MCF 10A (cell line): ENCODE data around the gene DPEP2. TPM values are rescaled to one million over a fixed set of nuclear protein-coding genes. Genes with fewer than 3 reads are reported as not detected.

Experiments
- BruUV-seq: library from RNA; stranded (reverse); fragments of 400-500 nt; replicated peaks from 2 replicates; lab custom pipeline; 2021; lab: Mats Ljungman, UMichigan
- CTCF ChIA-PET: fragments of 300-600 bp; sonication (Branson Sonifier 250); formaldehyde crosslinking; extraction: SDS; loops from one replicate; lab custom pipeline; 2021; ENCODE audit warnings: antibody characterized with exemption, inconsistent platforms; lab: Yijun Ruan, JAX
- POLR2A ChIA-PET: fragments of 300-600, 350-650 bp; sonication (Branson Sonifier 250); formaldehyde crosslinking; extraction: SDS; loops from one replicate; lab custom pipeline; 2020; ENCODE audit warnings: antibody characterized with exemption, inconsistent platforms; lab: Yijun Ruan, JAX
- DNase-seq: peaks from one replicate; pipeline ENCODE4 v3.0.0-alpha.2; 2018; ENCODE audit not compliant: unreplicated experiment
- H3K27ac Mint-ChIP-seq: one replicate; pipeline ENCODE4 v1.8.0; 2022; ENCODE audit warnings: mild to moderate bottlenecking, low read depth, mixed read lengths; ENCODE audit not compliant: unreplicated experiment
- H3K27me3 Mint-ChIP-seq: one replicate; pipeline ENCODE4 v1.8.0; 2022; ENCODE audit warnings: mixed read lengths; ENCODE audit not compliant: insufficient read depth, unreplicated experiment
- H3K36me3 Mint-ChIP-seq: one replicate; pipeline ENCODE4 v1.8.0; 2022; ENCODE audit warnings: mild to moderate bottlenecking, moderate library complexity, mixed read lengths; ENCODE audit not compliant: insufficient read depth, unreplicated experiment
- H3K4me1 Mint-ChIP-seq: one replicate; pipeline ENCODE4 v1.8.0; 2022; ENCODE audit warnings: mixed read lengths; ENCODE audit not compliant: insufficient read depth, unreplicated experiment
- H3K4me3 Mint-ChIP-seq: one replicate; pipeline ENCODE4 v1.8.0; 2022; ENCODE audit warnings: mild to moderate bottlenecking, moderate library complexity, mixed read lengths; ENCODE audit not compliant: unreplicated experiment
- H3K9me3 Mint-ChIP-seq: one replicate; pipeline ENCODE4 v1.8.0; 2022; ENCODE audit warnings: mixed read lengths; ENCODE audit not compliant: unreplicated experiment
- intact Hi-C: fragments of 100-400 bp; cut with micrococcal nuclease; formaldehyde crosslinking; loops from 2 replicates; pipeline ENCODE4 v1.14.1; 2022
- total RNA-seq: library from RNA; stranded (reverse); gene quantifications from 2 replicates; pipeline ENCODE4 v1.2.3, GENCODE V29; 2022
- TF ChIP-seq, protein P1 (sequence below): fragments of 200-600 bp; IDR thresholded peaks from one replicate; pipeline ENCODE4 v1.8.0; 2022; ENCODE audit warnings: antibody characterized with exemption, mild to moderate bottlenecking; ENCODE audit not compliant: unreplicated experiment

The DPEP2 gene
- total RNA-seq, 1 experiment from 2014 or later, result not detected

- Mint-ChIP-seq H3K27ac (no peak overlapping the region), H3K9me3 (no peaks in the 10 kb centered on the region), H3K27me3 (no peaks in the 10 kb centered on the region), H3K36me3 (no peaks in the 10 kb centered on the region), H3K4me3 (no peak overlapping the region), H3K4me1 (no peaks in the 10 kb centered on the region)
- CTCF ChIA-PET, result interaction anchor here (0.6 to 2.4 kb wide), 11 partner anchors 8 to 74 kb away, joined by 3 to 26 read pairs (median 5); partner anchors contain the start of gene DPEP2NB
- TF ChIP-seq, protein P1, sequence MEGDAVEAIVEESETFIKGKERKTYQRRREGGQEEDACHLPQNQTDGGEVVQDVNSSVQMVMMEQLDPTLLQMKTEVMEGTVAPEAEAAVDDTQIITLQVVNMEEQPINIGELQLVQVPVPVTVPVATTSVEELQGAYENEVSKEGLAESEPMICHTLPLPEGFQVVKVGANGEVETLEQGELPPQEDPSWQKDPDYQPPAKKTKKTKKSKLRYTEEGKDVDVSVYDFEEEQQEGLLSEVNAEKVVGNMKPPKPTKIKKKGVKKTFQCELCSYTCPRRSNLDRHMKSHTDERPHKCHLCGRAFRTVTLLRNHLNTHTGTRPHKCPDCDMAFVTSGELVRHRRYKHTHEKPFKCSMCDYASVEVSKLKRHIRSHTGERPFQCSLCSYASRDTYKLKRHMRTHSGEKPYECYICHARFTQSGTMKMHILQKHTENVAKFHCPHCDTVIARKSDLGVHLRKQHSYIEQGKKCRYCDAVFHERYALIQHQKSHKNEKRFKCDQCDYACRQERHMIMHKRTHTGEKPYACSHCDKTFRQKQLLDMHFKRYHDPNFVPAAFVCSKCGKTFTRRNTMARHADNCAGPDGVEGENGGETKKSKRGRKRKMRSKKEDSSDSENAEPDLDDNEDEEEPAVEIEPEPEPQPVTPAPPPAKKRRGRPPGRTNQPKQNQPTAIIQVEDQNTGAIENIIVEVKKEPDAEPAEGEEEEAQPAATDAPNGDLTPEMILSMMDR, result no peak
- POLR2A ChIA-PET, result interaction anchor here (1.2 kb wide), 1 partner anchor 12 kb away, joined by 3 read pairs; no protein-coding TSS in a partner anchor
- BruUV-seq, result no TSS peak
- intact Hi-C loops, result loop anchor here (1.0 kb wide), 2 partner anchors 48 to 237 kb away; no protein-coding TSS in a partner anchor
- no peak for DNase-seq
Measured at GRCh38 chr16:67992661-67993206, 6.5 kb downstream of the DPEP2 start.

DNA sequence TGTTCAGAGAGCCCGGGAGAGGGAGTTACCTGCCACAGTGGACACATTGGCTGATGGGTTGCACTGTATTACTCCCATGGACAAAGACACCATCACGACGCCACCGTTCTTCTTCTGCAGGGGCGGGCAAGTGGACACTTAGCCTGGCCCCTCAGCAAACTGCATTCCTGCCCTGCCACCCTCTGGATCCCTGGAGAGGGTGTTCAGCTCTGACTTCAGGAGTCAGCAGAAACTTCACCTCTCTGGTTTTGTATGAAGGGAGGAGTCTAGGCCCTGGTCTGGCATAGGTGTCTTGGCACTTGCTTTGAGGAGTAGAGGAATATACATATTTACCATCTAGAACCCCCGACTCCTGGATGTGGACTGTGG, 9.3 kb downstream of the DPEP2 start:
- DNase-seq, result no peak
- ChIA-PET CTCF (interaction anchor here (0.5 to 1.0 kb wide), 2 partner anchors 68 to 73 kb away, joined by 3 to 4 read pairs; no protein-coding TSS in a partner anchor), POLR2A (interaction anchor here (1.0 kb wide), 1 partner anchor 23 kb away, joined by 4 read pairs; no protein-coding TSS in a partner anchor)
- no peaks in the 10 kb centered on the region for H3K27me3 Mint-ChIP-seq
- H3K36me3 Mint-ChIP-seq, result no peaks in the 10 kb centered on the region
- no peak overlapping the region for H3K27ac Mint-ChIP-seq
- H3K4me3 Mint-ChIP-seq, result no peak overlapping the region
- no TSS peak for BruUV-seq
- intact Hi-C loops, result no loop called here
- TF ChIP-seq, protein P1, result no peak
- H3K9me3 Mint-ChIP-seq, result no peaks in the 10 kb centered on the region
- no peaks in the 10 kb centered on the region for H3K4me1 Mint-ChIP-seq

DNA sequence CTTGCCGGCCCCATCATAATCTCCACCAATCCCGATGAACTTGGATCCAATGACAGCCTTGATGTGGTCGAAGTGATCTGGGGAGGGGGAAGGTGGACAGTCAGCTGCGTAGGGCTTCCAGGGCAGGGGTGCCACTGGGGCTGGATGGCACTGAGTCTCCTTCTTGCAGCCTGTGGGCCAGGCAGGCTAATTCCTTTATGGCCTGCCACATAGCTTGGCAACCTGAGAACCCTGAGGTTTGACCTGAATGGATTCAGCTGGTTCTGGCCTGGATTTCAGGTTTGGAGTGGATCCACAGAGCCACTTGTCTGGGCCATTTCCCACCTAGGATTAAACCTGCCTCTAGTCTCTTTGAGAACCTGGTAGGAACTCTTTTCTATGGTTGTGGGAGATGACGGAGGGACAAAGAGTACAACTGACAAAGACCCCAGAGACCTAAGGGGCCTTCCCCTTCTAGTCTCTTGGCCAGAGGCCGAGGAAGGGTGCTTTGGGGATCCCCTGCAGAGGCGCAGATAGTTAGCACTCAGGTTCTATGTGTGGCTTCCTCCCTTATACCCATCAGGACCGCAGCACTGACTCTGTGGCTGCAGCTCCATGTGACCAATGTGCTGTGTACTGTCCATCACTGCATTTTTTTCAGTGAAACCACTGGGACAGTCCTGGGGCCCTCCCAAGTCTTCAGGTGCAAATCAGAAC, 9.8 kb downstream of the DPEP2 start:
- Mint-ChIP-seq H3K9me3 (no peaks in the 10 kb centered on the region), H3K27me3 (no peaks in the 10 kb centered on the region), H3K27ac (no peak overlapping the region), H3K36me3 (no peaks in the 10 kb centered on the region), H3K4me3 (no peak overlapping the region), H3K4me1 (no peaks in the 10 kb centered on the region)
- intact Hi-C loops, result no loop called here
- ChIA-PET POLR2A (interaction anchor here (1.0 kb wide), 1 partner anchor 23 kb away, joined by 4 read pairs; no protein-coding TSS in a partner anchor), CTCF (interaction anchor here (0.9 to 1.0 kb wide), 2 partner anchors 12 to 73 kb away, joined by 4 read pairs; no protein-coding TSS in a partner anchor)
- TF ChIP-seq, protein P1, result no peak
- DNase-seq, result no peak
- no TSS peak for BruUV-seq

GRCh38 chr16:67988675-67989074, 10.6 kb downstream of the DPEP2 start:
- Mint-ChIP-seq H3K4me3 (no peak overlapping the region), H3K9me3 (no peaks in the 10 kb centered on the region), H3K27ac (no peak overlapping the region), H3K36me3 (no peaks in the 10 kb centered on the region), H3K4me1 (peaks cover under 1% of the 10 kb centered on the region), H3K27me3 (no peaks in the 10 kb centered on the region)
- intact Hi-C loops, result no loop called here
- CTCF ChIA-PET, result interaction anchor here (0.5 to 1.6 kb wide), 4 partner anchors 13 to 232 kb away, joined by 3 to 4 read pairs (median 3); no protein-coding TSS in a partner anchor
- POLR2A ChIA-PET, result interaction anchor here (0.6 to 1.4 kb wide), 3 partner anchors 10 to 35 kb away, joined by 3 to 4 read pairs (median 3); partner anchors contain the start of genes DDX28 and DUS2
- TF ChIP-seq, protein P1, result no peak
- BruUV-seq, result no TSS peak
- no peak for DNase-seq
